Adrenal gland (tissue), 12 donors: ENCODE measurements around the gene ALDOC. TPM values are rescaled to one million over a fixed set of nuclear protein-coding genes. Genes with fewer than 3 reads are reported as not detected.

Experiments used
- DNase-seq, 7 donors: peaks; one replicate each; pipeline ENCODE4 v3.0.0-alpha.2; 2019 to 2020
- H3K27ac ChIP-seq, 5 donors: fragments of 200-600 bp; sonication (generic) in 4 of 5; 1 replicate in 3 of 5; 2 replicates in 2 of 5; pipeline versions ENCODE4 v1.5.1 to v1.8.0; 2016 to 2020; ENCODE audit warnings: mild to moderate bottlenecking in 1 of 5
- H3K27me3 ChIP-seq: fragments of 200-600 bp; 2 replicates; pipeline ENCODE4 v1.8.0; 2021
- H3K36me3 ChIP-seq, 2 donors: fragments of 200-600 bp; replicated peaks in 1 of 2; 1 replicate in 1 of 2; 2 replicates in 1 of 2; pipeline versions ENCODE4 v1.5.1 to v1.8.0; 2018 to 2022
- H3K4me1 ChIP-seq, 2 donors: fragments of 200-600 bp; replicated peaks in 1 of 2; 1 replicate in 1 of 2; 2 replicates in 1 of 2; pipeline versions ENCODE4 v1.5.1 to v1.8.0; 2018 to 2021
- H3K4me3 ChIP-seq, 4 donors: fragments of 200-600 bp; sonication (generic) in 3 of 4; one replicate each; pipeline ENCODE4 v1.5.1; 2016 to 2018
- H3K9me3 ChIP-seq, 3 donors: fragments of 200-600 bp; sonication (generic) in 1 of 3; replicated peaks in 1 of 3; 1 replicate in 2 of 3; 2 replicates in 1 of 3; pipeline versions ENCODE4 v1.5.1 to v1.8.0; 2016 to 2021
- POLR2A ChIP-seq, 2 donors: fragments of 450-650 bp; IDR thresholded peaks; one replicate each; pipeline ENCODE4 v1.6.1; 2017; ENCODE audit warnings: antibody characterized with exemption in 2 of 2, mild to moderate bottlenecking in 2 of 2, moderate library complexity in 1 of 2
- WGBS, 4 donors: extraction: QIAGEN DNeasy Blood & Tissue Kit in 2 of 4; methylation state at CpG; one replicate each; pipeline versions ENCODE4 v1.1.5 to v1.1.7; 2013 to 2017; 5-methylcytosine and 5-hydroxymethylcytosine counted together
- intact Hi-C, 2 donors: fragments of 100-400 bp; cut with DNase I; formaldehyde crosslinking; loops; one replicate each; pipeline versions ENCODE4 v1.14.1 to v1.15.0; 2022 to 2023
- polyA plus RNA-seq, 3 donors: library from polyadenylated mRNA; stranded (reverse); fragments of 200-250 nt in 2 of 3; fragments of 350-450 nt in 1 of 3; fragmentation: Illumina TruSeq in 1 of 3; extraction: RNeasy Lipid Tissue Mini Kit (QIAGEN cat#74804) in 1 of 3; gene quantifications; one replicate each; pipeline ENCODE4 v1.2.3, GENCODE V29; 2013 to 2014
- total RNA-seq, 9 donors: library from RNA; depleted of rRNA in 4 of 9; stranded (reverse); fragments of >200 nt in 4 of 9; fragments of 120-200 nt in 1 of 9; fragmentation: NEBNext Ultra II Directional in 1 of 9; extraction: Animal tissue kit (Norgen Biotek cat#: 25700) in 1 of 9; gene quantifications; one replicate each; pipeline versions ENCODE4 v1.1.0 to v1.2.4, GENCODE V29; 2013 to 2023
- TF ChIP-seq, protein P1 (sequence below), 6 experiments: fragments of 450-650 bp in 4 of 6; fragments of 200-600 bp in 2 of 6; sonication (generic) in 1 of 6; IDR thresholded peaks; 1 replicate in 5 of 6; 2 replicates in 1 of 6; pipeline versions ENCODE4 v1.5.1 to v1.8.0; 2016 to 2021; ENCODE audit warnings: antibody characterized with exemption in 6 of 6, mild to moderate bottlenecking in 2 of 6, moderate library complexity in 1 of 6
- donor health status: healthy with polysubstance abuse.
- donor health status: Bipolar disorder and iron deficiency.
- donor health status: DM: yes; HTN: yes; CAD: no.
- donor health status: DM: no; HTN: no; CAD: no.
- donor health status: DM: no; HTN: no; CAD: no.
- donor health status: DM: yes; HTN: yes; CAD: no.

ALDOC gene
- total and polyA plus RNA-seq, 12 donors = 6.3 to 65.5 (median 31.7) TPM

DNA sequence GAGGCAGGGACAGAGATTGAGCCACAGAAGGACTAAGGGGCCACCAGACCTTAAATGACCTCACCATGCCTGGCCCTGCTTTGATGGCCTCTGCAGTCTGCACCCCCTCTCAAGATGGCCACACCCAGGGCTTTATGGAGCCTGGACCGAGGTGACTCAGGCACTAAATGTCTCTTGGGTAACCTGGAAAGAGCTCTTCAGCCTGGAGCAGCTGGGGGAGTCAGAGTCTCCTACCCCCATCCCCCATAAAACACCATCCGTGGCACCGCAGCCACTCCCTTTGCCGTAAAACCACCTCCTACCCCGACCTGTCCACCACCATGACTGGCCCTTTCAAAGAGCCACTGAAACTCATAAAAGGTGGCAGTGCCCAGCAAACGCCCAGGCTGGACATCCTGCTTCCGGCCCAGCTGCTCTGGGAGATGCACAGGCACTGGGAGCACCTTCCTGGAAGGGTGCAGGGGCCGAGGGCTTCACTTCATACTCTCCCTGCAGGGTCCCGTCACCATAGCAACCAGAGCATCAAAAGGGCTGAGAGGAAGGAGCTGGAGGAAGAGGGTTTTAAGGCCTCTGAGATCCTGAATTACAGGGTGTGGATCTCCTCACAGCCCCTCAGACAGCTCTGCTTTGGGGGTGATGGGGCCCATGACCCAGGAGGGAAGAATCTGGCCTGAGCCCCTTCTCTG lies 48.2 kb downstream of the ALDOC start:
- WGBS, 4 donors = 79 to 81% (median 80%) methylated on average over 5 to 9 of the region's 9 CpGs
- Histone ChIP-seq H3K4me1 (no peaks in the 10 kb centered on the region), H3K27ac (no peak overlapping the region), H3K36me3 (no peaks in the 10 kb centered on the region), H3K9me3 (no peaks in the 10 kb centered on the region), H3K27me3 (peaks cover 5% of the 10 kb centered on the region), H3K4me3 (no peak overlapping the region)
- intact Hi-C loops = no loop called here
- no peak for TF ChIP-seq POLR2A (IDR thresholded peaks at IDR 0.05)
- TF ChIP-seq, protein P1, sequence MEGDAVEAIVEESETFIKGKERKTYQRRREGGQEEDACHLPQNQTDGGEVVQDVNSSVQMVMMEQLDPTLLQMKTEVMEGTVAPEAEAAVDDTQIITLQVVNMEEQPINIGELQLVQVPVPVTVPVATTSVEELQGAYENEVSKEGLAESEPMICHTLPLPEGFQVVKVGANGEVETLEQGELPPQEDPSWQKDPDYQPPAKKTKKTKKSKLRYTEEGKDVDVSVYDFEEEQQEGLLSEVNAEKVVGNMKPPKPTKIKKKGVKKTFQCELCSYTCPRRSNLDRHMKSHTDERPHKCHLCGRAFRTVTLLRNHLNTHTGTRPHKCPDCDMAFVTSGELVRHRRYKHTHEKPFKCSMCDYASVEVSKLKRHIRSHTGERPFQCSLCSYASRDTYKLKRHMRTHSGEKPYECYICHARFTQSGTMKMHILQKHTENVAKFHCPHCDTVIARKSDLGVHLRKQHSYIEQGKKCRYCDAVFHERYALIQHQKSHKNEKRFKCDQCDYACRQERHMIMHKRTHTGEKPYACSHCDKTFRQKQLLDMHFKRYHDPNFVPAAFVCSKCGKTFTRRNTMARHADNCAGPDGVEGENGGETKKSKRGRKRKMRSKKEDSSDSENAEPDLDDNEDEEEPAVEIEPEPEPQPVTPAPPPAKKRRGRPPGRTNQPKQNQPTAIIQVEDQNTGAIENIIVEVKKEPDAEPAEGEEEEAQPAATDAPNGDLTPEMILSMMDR (IDR thresholded peaks at IDR 0.05) = no peak
- DNase-seq = no peak

DNA sequence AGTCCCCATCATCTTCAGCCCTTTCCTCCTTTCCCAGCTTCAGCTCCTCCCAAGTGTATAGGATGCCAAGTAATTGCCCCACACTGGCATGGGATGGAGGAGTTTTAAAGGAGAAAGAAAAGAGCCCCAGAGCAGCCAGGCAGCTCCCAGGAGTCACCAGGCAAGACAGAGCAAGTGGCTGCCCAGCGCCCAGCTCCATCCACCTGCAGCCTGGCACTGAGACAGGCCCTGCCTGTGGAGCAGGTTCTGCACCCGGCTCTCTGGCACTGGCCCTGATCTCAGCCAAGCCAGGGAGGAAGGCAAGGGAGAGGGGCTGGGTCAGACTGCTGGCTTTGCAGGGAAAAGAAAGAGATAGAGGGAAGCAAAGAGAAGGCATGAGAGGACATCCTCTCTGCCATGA lies 48.8 kb downstream of the ALDOC start:
- intact Hi-C loops = no loop called here
- TF ChIP-seq, protein P1 (IDR thresholded peaks at IDR 0.05) = no peak
- no peak for TF ChIP-seq POLR2A (IDR thresholded peaks at IDR 0.05)
- no peaks in the 10 kb centered on the region for H3K4me1 ChIP-seq
- 80 to 96% (median 94%) methylated on average over 1 to 2 of the region's 2 CpGs for WGBS, 4 donors
- no peaks in the 10 kb centered on the region for H3K9me3 ChIP-seq
- H3K36me3 ChIP-seq = no peaks in the 10 kb centered on the region
- H3K27me3 ChIP-seq = peaks cover 5% of the 10 kb centered on the region
- H3K4me3 ChIP-seq = no peak overlapping the region
- DNase-seq = no peak
- no peak overlapping the region for H3K27ac ChIP-seq

DNA sequence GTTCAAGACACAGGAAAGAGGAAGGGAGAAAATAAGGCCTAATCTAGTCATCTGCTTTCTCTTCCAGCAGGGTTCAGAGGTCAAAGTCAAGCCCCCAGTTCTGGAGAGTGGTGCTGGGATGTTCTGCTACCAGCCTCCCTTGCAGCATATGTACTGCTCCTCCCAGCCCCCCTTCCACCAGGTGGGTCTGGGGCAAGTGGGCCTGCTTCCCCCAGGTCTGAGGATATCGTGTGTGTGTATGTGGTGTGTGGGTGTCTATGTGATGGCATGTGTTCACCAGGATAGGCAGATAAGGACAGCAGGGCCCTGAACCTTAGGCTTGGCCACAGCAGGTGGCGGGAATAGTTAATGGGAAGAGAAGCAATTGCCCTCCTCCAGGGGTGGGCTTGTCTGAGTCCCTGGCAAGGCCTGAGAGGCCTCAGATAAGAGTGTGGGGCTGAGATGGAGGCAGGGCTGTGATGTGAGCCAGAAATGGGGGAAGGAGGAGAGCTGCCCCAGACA lies 49.5 kb downstream of the ALDOC start:
- Histone ChIP-seq H3K4me1 (no peaks in the 10 kb centered on the region), H3K4me3 (no peak overlapping the region), H3K36me3 (no peaks in the 10 kb centered on the region), H3K27ac (no peak overlapping the region), H3K27me3 (peaks cover 5% of the 10 kb centered on the region), H3K9me3 (no peaks in the 10 kb centered on the region)
- WGBS, 4 donors = 83 to 96% (median 92%) methylated on average over 2 of the region's 2 CpGs
- no peak for TF ChIP-seq POLR2A (IDR thresholded peaks at IDR 0.05)
- DNase-seq = no peak
- intact Hi-C loops = no loop called here

DNA sequence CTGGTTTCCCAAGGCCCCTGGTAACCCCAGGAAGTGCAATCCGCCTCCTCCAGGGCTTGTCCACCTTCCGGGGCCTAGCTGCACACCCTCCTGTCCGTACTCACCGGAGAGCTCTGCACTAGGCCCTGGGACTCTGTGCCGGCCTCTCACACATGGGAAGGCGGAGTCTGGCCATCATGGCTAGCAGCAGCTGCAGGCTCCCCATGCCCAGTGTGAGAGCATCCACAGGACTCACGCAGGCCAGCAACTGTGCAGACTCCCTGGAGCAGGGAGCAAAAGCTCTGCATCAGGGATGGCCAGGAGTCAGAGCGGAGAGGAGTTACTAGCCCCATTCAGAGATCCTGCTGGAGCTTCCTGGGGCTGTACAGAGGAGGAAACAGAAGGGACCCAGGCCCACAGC lies 50.3 kb downstream of the ALDOC start:
- no peak for TF ChIP-seq POLR2A (IDR thresholded peaks at IDR 0.05)
- TF ChIP-seq, protein P1 (IDR thresholded peaks at IDR 0.05) = no peak
- Histone ChIP-seq H3K27me3 (peaks cover 5% of the 10 kb centered on the region), H3K27ac (no peak overlapping the region), H3K4me3 (no peak overlapping the region), H3K9me3 (no peaks in the 10 kb centered on the region), H3K36me3 (no peaks in the 10 kb centered on the region), H3K4me1 (no peaks in the 10 kb centered on the region)
- DNase-seq = no peak
- intact Hi-C loops = no loop called here
- 79 to 83% (median 82%) methylated on average over 6 to 8 of the region's 8 CpGs; no CpG with 5 or more reads in 1 of the 4 donors for WGBS, 4 donors
